Esophagus muscularis mucosa (tissue), 4 donors: Measurements from ENCODE around the gene PROK1. TPM values are rescaled to one million over a fixed set of nuclear protein-coding genes. Genes with fewer than 3 reads are reported as not detected.

Source experiments
- DNase-seq: peaks from one replicate; pipeline ENCODE4 v3.0.0-alpha.2; 2017; ENCODE audit errors: extremely low spot score
- H3K27ac ChIP-seq, 4 donors: fragments of 200-600 bp; sonication (generic); replicated peaks in 1 of 4; 1 replicate in 3 of 4; 2 replicates in 1 of 4; pipeline ENCODE4 v1.5.1; 2016 to 2019; ENCODE audit warnings: mild to moderate bottlenecking in 1 of 4
- H3K27me3 ChIP-seq, 4 donors: fragments of 200-600 bp; sonication (generic); one replicate each; pipeline versions ENCODE4 v1.5.1 to v1.6.0; 2016 to 2019
- H3K36me3 ChIP-seq, 4 donors: fragments of 200-600 bp; sonication (generic); one replicate each; pipeline ENCODE4 v1.5.1; 2016 to 2019
- H3K4me1 ChIP-seq, 4 donors: fragments of 200-600 bp; sonication (generic); one replicate each; pipeline ENCODE4 v1.5.1; 2016 to 2019
- H3K4me3 ChIP-seq, 4 donors: fragments of 200-600 bp; sonication (generic); 1 replicate in 2 of 4; 2 replicates in 2 of 4; pipeline ENCODE4 v1.5.1; 2016 to 2019; ENCODE audit warnings: mild to moderate bottlenecking in 4 of 4, moderate library complexity in 1 of 4
- H3K9me3 ChIP-seq, 4 donors: fragments of 200-600 bp; sonication (generic); 1 replicate in 3 of 4; 2 replicates in 1 of 4; pipeline ENCODE4 v1.5.1; 2016 to 2019
- EP300 ChIP-seq: sonication (generic); formaldehyde crosslinking; IDR thresholded peaks from one replicate; pipeline ENCODE4 v1.6.1; 2017; ENCODE audit warnings: antibody characterized with exemption
- POLR2A ChIP-seq: fragments of 450-650 bp; IDR thresholded peaks from one replicate; pipeline ENCODE4 v1.6.1; 2017; ENCODE audit warnings: antibody characterized with exemption, moderate library complexity, mild to moderate bottlenecking, low read depth
- POLR2AphosphoS5 ChIP-seq, 2 donors: sonication (generic); formaldehyde crosslinking; IDR thresholded peaks; one replicate each; pipeline ENCODE4 v1.6.1; 2017; ENCODE audit warnings: antibody characterized with exemption in 2 of 2
- WGBS: methylation state at CpG from one replicate; pipeline ENCODE4 v1.1.5; 2018; 5-methylcytosine and 5-hydroxymethylcytosine counted together
- intact Hi-C: fragments of 100-400 bp; cut with DNase I; formaldehyde crosslinking; loops from one replicate; pipeline ENCODE4 v1.15.1; 2023
- total RNA-seq, 4 donors: library from RNA; depleted of rRNA; stranded (reverse); fragments of >200 nt; gene quantifications; one replicate each; pipeline versions ENCODE4 v1.1.0 to v1.2.1, GENCODE V29; 2016
- TF ChIP-seq, protein P1 (sequence below), 3 experiments: fragments of 200-600 bp in 2 of 3; fragments of 450-650 bp in 1 of 3; sonication (generic) in 2 of 3; IDR thresholded peaks; one replicate each; pipeline ENCODE4 v1.5.1; 2017 to 2019; ENCODE audit warnings: antibody characterized with exemption in 3 of 3, mild to moderate bottlenecking in 2 of 3, moderate library complexity in 1 of 3

PROK1 gene
- total RNA-seq, 4 donors from 2014 or later, result not detected

DNA sequence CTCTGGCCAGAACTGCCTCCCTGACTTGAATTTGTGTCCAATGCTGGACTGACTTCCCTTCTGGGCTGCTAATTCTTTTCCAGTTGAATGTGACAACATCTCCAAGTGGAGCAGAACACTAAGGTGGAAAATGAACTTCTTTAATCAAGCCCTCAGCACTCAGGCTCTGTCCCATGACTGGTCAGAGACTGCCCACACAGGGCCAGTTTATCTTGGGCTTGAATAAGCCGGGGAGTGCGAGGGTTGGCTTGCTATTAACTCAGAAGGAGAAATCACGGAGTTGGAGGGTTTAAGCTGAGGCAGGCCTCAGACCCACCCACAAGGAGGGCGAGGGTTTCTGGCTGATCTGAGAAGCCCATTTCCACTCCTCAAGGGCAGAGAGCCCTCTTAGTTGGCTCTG lies 55.6 kb downstream of the PROK1 start:
- WGBS, result 86% methylated on average over 4 of the region's 4 CpGs

More for the DNA sequence above, 55.6 kb downstream of the PROK1 start:
- Histone ChIP-seq H3K9me3 (no peaks in the 10 kb centered on the region), H3K27me3 (peaks cover 0 to 8% (median 0%) of the 10 kb centered on the region in 4 donors), H3K36me3 (no peaks in the 10 kb centered on the region), H3K27ac (no peak overlapping the region), H3K4me3 (no peak overlapping the region), H3K4me1 (peaks cover 0 to 7% (median 0%) of the 10 kb centered on the region in 4 donors)
- intact Hi-C loops, result no loop called here
- TF ChIP-seq POLR2AphosphoS5 (IDR thresholded peaks at IDR 0.05) (no peak), POLR2A (no peak), EP300 (no peak)
- TF ChIP-seq, protein P1, sequence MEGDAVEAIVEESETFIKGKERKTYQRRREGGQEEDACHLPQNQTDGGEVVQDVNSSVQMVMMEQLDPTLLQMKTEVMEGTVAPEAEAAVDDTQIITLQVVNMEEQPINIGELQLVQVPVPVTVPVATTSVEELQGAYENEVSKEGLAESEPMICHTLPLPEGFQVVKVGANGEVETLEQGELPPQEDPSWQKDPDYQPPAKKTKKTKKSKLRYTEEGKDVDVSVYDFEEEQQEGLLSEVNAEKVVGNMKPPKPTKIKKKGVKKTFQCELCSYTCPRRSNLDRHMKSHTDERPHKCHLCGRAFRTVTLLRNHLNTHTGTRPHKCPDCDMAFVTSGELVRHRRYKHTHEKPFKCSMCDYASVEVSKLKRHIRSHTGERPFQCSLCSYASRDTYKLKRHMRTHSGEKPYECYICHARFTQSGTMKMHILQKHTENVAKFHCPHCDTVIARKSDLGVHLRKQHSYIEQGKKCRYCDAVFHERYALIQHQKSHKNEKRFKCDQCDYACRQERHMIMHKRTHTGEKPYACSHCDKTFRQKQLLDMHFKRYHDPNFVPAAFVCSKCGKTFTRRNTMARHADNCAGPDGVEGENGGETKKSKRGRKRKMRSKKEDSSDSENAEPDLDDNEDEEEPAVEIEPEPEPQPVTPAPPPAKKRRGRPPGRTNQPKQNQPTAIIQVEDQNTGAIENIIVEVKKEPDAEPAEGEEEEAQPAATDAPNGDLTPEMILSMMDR (IDR thresholded peaks at IDR 0.05), result no peak
- DNase-seq, result no peak

Other genes with a start within 250 kb of the PROK1 start
- 10 to 100 TPM in 2 of 4 donors, 1 to 10 TPM in 2; 4.6 to 18.0 (median 9.7) TPM for gene KCNC4, start 240.8 kb upstream of the PROK1 start, total RNA-seq
- gene RBM15, start 111.8 kb upstream of the PROK1 start, total RNA-seq, result 10 to 100 TPM; 20.6 to 26.6 (median 24.2) TPM
- 1 to 10 TPM; 5.8 to 8.8 (median 8.4) TPM for gene SLC16A4, start 60.1 kb upstream of the PROK1 start, total RNA-seq
- 100 to 1,000 TPM in 1 of 4 donors, 10 to 100 TPM in 3; 59.9 to 113 (median 71.0) TPM for gene LAMTOR5, start 43.5 kb upstream of the PROK1 start, total RNA-seq
- under 1 TPM in 1 of 4 donors, not detected in 3; 0.23 TPM for gene KCNA10, start 68.0 kb downstream of the PROK1 start, total RNA-seq
- gene KCNA2, start 155.2 kb downstream of the PROK1 start, total RNA-seq, result 1 to 10 TPM; 1.7 to 4.3 (median 2.7) TPM
- gene KCNA3, start 223.8 kb downstream of the PROK1 start, total RNA-seq, result 1 to 10 TPM in 3 of 4 donors, under 1 TPM in 1; 0.80 to 3.1 (median 1.6) TPM